Stomach (tissue), 9 donors: ENCODE results near the gene UGT1A10. TPM values are rescaled to one million over a fixed set of nuclear protein-coding genes. Genes with fewer than 3 reads are reported as not detected.

Experiments
- DNase-seq, 2 donors: peaks; one replicate each; pipeline versions ENCODE4 v3.0.0 to v3.0.0-alpha.2; 2013 to 2019
- H3K27ac ChIP-seq, 5 donors: fragments of 200-600 bp in 4 of 5; sonication (generic) in 4 of 5; one replicate each; pipeline ENCODE4 v1.5.1; 2013 to 2019; ENCODE audit warnings: mild to moderate bottlenecking in 1 of 5, moderate library complexity in 1 of 5
- H3K27me3 ChIP-seq, 3 donors: fragments of 200-600 bp; sonication (generic); one replicate each; pipeline ENCODE4 v1.5.1; 2017 to 2019; ENCODE audit warnings: mixed run types in 1 of 3
- H3K36me3 ChIP-seq, 4 donors: fragments of 200-600 bp; sonication (generic); 1 replicate in 3 of 4; 2 replicates in 1 of 4; pipeline ENCODE4 v1.5.1; 2016 to 2019
- H3K4me1 ChIP-seq, 4 donors: fragments of 200-600 bp; sonication (generic); one replicate each; pipeline ENCODE4 v1.5.1; 2016 to 2019
- H3K4me3 ChIP-seq, 4 donors: fragments of 200-600 bp; sonication (generic) in 3 of 4; one replicate each; pipeline ENCODE4 v1.5.1; 2016 to 2019; ENCODE audit warnings: mild to moderate bottlenecking in 1 of 4
- H3K9me3 ChIP-seq, 4 donors: fragments of 200-600 bp; sonication (generic); one replicate each; pipeline ENCODE4 v1.5.1; 2016 to 2019
- EP300 ChIP-seq: sonication (generic); formaldehyde crosslinking; IDR thresholded peaks from one replicate; pipeline ENCODE4 v1.6.1; 2017; ENCODE audit warnings: antibody characterized with exemption
- POLR2A ChIP-seq, 4 donors: fragments of 450-650 bp; IDR thresholded peaks; one replicate each; pipeline ENCODE4 v1.6.1; 2016; ENCODE audit warnings: antibody characterized with exemption in 4 of 4, control low read depth in 2 of 4, mild to moderate bottlenecking in 1 of 4, moderate library complexity in 1 of 4
- POLR2AphosphoS5 ChIP-seq, 3 donors: sonication (generic); formaldehyde crosslinking; IDR thresholded peaks; one replicate each; pipeline ENCODE4 v1.6.1; 2016; ENCODE audit warnings: antibody characterized with exemption in 3 of 3
- WGBS, 5 donors: extraction: QIAGEN DNeasy Blood & Tissue Kit in 3 of 5; methylation state at CpG; one replicate each; pipeline versions ENCODE4 v1.1.5 to v1.1.7; 2013 to 2018; 5-methylcytosine and 5-hydroxymethylcytosine counted together
- intact Hi-C: fragments of 100-400 bp; cut with DNase I; formaldehyde crosslinking; loops from one replicate; pipeline ENCODE4 v1.15.1; 2023; ENCODE audit warnings: low total_unique reads
- polyA plus RNA-seq, 3 donors: library from polyadenylated mRNA; stranded (reverse); fragments of 200-250 nt; gene quantifications; one replicate each; pipeline ENCODE4 v1.2.3, GENCODE V29; 2013
- total RNA-seq, 5 donors: library from RNA; depleted of rRNA; stranded (reverse); fragments of >200 nt; gene quantifications; one replicate each; pipeline versions ENCODE4 v1.1.0 to v1.2.3, GENCODE V29; 2014 to 2016
- TF ChIP-seq, protein P1 (sequence below), 7 experiments: fragments of 450-650 bp in 4 of 7; fragments of 200-600 bp in 3 of 7; sonication (generic) in 3 of 7; IDR thresholded peaks; one replicate each; pipeline ENCODE4 v1.5.1; 2016 to 2019; ENCODE audit warnings: antibody characterized with exemption in 7 of 7, control low read depth in 2 of 7, mild to moderate bottlenecking in 1 of 7
- donor health status: healthy with polysubstance abuse.
- donor health status: Bipolar disorder and iron deficiency.
- donor health status: healthy.

UGT1A10 gene
- total and polyA plus RNA-seq, 8 donors: 0.45 to 32.7 (median 2.2) TPM; not detected in 1

DNA sequence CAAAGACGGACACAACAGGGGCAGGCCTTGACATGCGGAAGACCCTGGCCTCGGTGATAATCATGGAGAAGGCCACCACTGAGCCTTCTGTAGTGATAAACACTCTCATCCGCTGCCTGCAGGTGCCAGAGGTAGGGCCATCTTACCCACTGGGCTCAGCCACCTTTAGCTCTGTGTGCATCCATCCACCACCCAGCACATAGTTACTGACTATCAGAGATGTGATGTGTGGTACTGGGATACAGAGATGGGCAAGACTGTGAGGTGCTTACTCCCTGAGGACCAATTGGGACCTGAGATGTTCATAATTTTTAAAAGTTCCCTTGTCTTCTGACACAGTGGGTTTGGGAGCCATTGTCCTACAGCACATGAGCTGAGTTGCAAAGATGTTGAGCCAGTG lies 143.5 kb downstream of the UGT1A10 start:
- Histone ChIP-seq H3K9me3 (peaks cover 3 to 20% (median 10%) of the 10 kb centered on the region in 4 donors), H3K27ac (no peak overlapping the region), H3K4me3 (no peak overlapping the region), H3K36me3 (no peaks in the 10 kb centered on the region), H3K4me1 (no peaks in the 10 kb centered on the region), H3K27me3 (no peaks in the 10 kb centered on the region)
- intact Hi-C loops: no loop called here
- DNase-seq: no peak
- no peak for TF ChIP-seq POLR2AphosphoS5 (IDR thresholded peaks at IDR 0.05)
- no peak for TF ChIP-seq POLR2A (IDR thresholded peaks at IDR 0.05)
- TF ChIP-seq EP300: no peak
- TF ChIP-seq, protein P1, sequence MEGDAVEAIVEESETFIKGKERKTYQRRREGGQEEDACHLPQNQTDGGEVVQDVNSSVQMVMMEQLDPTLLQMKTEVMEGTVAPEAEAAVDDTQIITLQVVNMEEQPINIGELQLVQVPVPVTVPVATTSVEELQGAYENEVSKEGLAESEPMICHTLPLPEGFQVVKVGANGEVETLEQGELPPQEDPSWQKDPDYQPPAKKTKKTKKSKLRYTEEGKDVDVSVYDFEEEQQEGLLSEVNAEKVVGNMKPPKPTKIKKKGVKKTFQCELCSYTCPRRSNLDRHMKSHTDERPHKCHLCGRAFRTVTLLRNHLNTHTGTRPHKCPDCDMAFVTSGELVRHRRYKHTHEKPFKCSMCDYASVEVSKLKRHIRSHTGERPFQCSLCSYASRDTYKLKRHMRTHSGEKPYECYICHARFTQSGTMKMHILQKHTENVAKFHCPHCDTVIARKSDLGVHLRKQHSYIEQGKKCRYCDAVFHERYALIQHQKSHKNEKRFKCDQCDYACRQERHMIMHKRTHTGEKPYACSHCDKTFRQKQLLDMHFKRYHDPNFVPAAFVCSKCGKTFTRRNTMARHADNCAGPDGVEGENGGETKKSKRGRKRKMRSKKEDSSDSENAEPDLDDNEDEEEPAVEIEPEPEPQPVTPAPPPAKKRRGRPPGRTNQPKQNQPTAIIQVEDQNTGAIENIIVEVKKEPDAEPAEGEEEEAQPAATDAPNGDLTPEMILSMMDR (IDR thresholded peaks at IDR 0.05): no peak
- whole genome bisulfite sequencing, 5 donors: 84 to 94% (median 91%) methylated on average over 4 of the region's 4 CpGs

DNA sequence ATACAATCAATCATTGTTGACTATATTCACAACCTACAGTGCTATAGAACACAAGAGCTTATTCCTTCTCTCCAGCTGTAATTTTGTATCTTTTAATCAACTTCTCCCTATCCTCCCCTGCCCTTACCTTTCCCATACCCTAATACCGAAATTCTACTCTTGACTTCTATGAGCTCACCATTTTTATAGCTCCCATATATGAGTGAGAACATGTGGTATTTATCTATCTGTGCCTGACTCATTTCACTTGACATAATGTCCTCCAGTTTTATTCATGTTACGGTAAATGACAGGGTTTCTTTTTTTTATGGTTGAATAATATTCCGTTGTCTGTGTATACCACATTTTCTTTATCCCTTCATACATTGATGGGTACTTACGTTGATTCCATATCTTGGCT lies 144.5 kb downstream of the UGT1A10 start:
- Histone ChIP-seq H3K4me1 (no peaks in the 10 kb centered on the region), H3K9me3 (peaks cover 0 to 11% (median 4%) of the 10 kb centered on the region in 4 donors), H3K36me3 (no peaks in the 10 kb centered on the region), H3K27ac (no peak overlapping the region), H3K4me3 (no peak overlapping the region), H3K27me3 (no peaks in the 10 kb centered on the region)
- TF ChIP-seq POLR2A (IDR thresholded peaks at IDR 0.05) (no peak), POLR2AphosphoS5 (IDR thresholded peaks at IDR 0.05) (no peak), EP300 (no peak)
- 87 to 92% (median 90%) methylated on average over 4 of the region's 4 CpGs for WGBS, 5 donors
- intact Hi-C loops: no loop called here
- no peak for DNase-seq

DNA sequence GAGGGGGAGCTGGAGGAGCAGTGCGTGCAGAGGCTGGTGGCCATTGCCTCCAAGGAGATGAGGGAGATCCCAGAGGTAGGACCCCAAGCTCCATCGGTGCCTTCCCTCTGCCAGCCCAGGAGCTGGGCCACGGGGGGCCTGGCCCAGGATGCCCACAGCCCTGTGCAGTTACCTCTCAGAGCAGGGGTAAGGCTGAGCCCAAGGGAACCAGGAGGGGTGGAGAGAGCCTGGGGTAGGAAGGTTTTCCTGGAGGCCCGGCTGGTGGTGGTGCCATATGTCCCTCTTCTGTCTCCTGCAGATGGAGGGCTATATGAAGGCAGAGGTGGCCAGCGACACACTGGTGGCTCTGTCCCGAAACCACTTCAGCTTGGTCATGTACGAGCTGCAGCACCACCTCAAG lies 153.3 kb downstream of the UGT1A10 start:
- peak in 1 of 2 donors; percentile 9 for DNase-seq
- Histone ChIP-seq H3K9me3 (no peaks in the 10 kb centered on the region), H3K27me3 (no peaks in the 10 kb centered on the region), H3K4me1 (no peaks in the 10 kb centered on the region), H3K36me3 (no peaks in the 10 kb centered on the region), H3K4me3 (no peak overlapping the region), H3K27ac (no peak overlapping the region)
- TF ChIP-seq POLR2AphosphoS5 (IDR thresholded peaks at IDR 0.05) (no peak), EP300 (no peak), POLR2A (IDR thresholded peaks at IDR 0.05) (no peak)
- TF ChIP-seq, protein P1 (IDR thresholded peaks at IDR 0.05): no peak
- WGBS, 5 donors: 92 to 97% (median 95%) methylated on average over 4 to 7 of the region's 7 CpGs
- intact Hi-C loops: no loop called here

DNA sequence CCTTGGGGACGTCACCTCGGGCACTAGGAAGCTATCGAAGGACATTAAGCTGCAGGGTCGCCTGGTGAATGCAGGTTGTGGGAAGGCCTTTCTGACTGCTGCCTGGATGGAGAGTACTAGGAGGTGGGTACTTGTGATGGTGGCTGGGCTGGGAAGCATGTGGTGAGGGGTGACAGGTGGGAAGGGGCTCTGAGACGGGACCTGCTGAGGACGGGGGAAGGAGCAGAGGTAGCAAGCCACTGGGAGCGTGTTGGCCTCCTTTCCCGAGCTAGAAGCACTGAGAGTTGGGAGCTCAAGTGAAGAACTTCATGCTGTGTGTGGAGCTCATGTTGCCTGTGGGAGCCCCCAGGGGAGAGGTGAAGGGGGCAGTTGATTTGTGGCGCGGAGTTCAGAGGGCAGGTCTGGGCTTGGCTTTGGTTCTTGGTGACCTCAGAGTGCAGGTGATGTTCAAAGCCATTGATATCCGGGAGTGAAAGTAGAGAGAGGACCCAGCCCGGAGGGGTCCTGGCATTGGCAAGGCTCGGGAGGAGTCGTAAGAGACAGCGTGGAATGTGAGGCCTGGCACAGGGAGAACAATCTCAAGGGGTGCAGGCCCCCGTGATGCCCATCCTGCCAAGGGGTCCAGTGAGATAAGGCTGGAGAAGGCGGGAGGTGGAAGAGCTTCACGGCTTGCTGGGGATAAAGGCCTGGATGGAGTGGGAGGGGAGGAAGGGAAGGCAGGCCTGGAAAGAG lies 155.1 kb downstream of the UGT1A10 start:
- intact Hi-C loops: no loop called here
- Histone ChIP-seq H3K4me3 (no peak overlapping the region), H3K36me3 (no peaks in the 10 kb centered on the region), H3K27ac (no peak overlapping the region), H3K9me3 (no peaks in the 10 kb centered on the region), H3K4me1 (no peaks in the 10 kb centered on the region), H3K27me3 (no peaks in the 10 kb centered on the region)
- DNase-seq: peak in 1 of 2 donors; percentile 24
- TF ChIP-seq POLR2AphosphoS5 (IDR thresholded peaks at IDR 0.05) (no peak), EP300 (no peak), POLR2A (IDR thresholded peaks at IDR 0.05) (no peak)
- TF ChIP-seq, protein P1 (IDR thresholded peaks at IDR 0.05): no peak
- WGBS, 5 donors: 77 to 88% (median 85%) methylated on average over 18 of the region's 18 CpGs

DNA sequence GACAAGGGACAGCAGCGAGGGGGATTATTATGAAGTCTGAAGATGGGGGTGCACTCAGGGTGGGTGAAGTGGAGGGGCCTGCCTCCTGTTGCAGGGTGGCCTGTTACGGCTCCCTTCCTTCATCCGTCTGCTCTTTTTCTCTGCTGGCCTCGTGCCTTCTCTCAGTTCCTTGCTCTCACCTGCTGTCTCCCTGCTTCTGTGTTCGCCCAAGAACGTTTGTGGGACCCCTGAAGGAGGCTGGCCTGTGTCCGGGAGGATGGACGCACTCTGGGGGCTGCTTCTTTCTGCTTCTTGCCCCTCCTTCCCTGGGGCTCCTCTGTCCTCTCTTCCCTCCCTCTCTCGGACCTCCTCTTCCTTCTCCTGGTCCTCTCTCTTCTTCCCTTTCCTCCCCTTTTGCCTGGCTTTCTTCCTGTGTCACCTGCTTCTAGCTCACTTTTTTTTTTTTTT lies 155.7 kb downstream of the UGT1A10 start:
- Histone ChIP-seq H3K4me3 (no peak overlapping the region), H3K27me3 (no peaks in the 10 kb centered on the region), H3K9me3 (no peaks in the 10 kb centered on the region), H3K27ac (no peak overlapping the region), H3K36me3 (no peaks in the 10 kb centered on the region), H3K4me1 (no peaks in the 10 kb centered on the region)
- intact Hi-C loops: no loop called here
- no peak for TF ChIP-seq EP300
- TF ChIP-seq POLR2AphosphoS5 (IDR thresholded peaks at IDR 0.05): no peak
- TF ChIP-seq, protein P1 (IDR thresholded peaks at IDR 0.05): no peak
- no peak for TF ChIP-seq POLR2A (IDR thresholded peaks at IDR 0.05)
- DNase-seq: peak in 1 of 2 donors; percentile 8
- 76 to 82% (median 81%) methylated on average over 8 to 9 of the region's 9 CpGs for WGBS, 5 donors
